ENCODE data around the gene RBKS. TPM values are rescaled to one million over a fixed set of nuclear protein-coding genes. Genes with fewer than 3 reads are reported as not detected.
A peak's percentile ranks its signal among the peaks of the same experiment; 100 is the strongest.

Gene RBKS
- polyA plus RNA-seq, 1 of the 3 experiments (the other 2 are of a cell fraction): 7.4 TPM

- TF ChIP-seq REST (IDR thresholded peaks at IDR 0.05; ENCODE audit: low read depth, low read length) (no peak), FOXM1 (IDR thresholded peaks at IDR 0.05; ENCODE audit: low read depth) (no peak), ZBTB33 (IDR thresholded peaks at IDR 0.05; ENCODE audit: borderline replicate concordance, low read depth) (no peak), SIN3A (IDR thresholded peaks at IDR 0.05; ENCODE audit: borderline replicate concordance, low read depth, low read length) (no peak), NFIC (IDR thresholded peaks at IDR 0.05; ENCODE audit: borderline replicate concordance) (0 out of 2 replicates have a peak, but pooled peaks have one; percentile 14), YY1 (IDR thresholded peaks at IDR 0.05; ENCODE audit: low read depth) (no peak), JUND (IDR thresholded peaks at IDR 0.05) (peak; percentile 30; the same call in 1 of the 2 replicates), CTCF (IDR thresholded peaks at IDR 0.05) (no peak), MEF2A (IDR thresholded peaks at IDR 0.05; ENCODE audit: borderline replicate concordance, low read depth) (0 out of 2 replicates have a peak, but pooled peaks have one; percentile 15), SMC3 (IDR thresholded peaks at IDR 0.05; ENCODE audit: low read depth, low read length) (no peak)
These were observed 11.0 kb upstream of the RBKS start (continued) for GRCh38 chr2:27901234-27901633.

- H3K27me3 ChIP-seq (ENCODE audit: insufficient read depth): no peaks in the 10 kb centered on the region
- CTCF ChIA-PET: no interaction called here
- H3K9ac ChIP-seq: no peak overlapping the region
- peaks cover 10 to 48% of the 10 kb centered on the region in 2 experiments for H3K36me3 ChIP-seq (replicated peaks in 1 of 2; ENCODE audit: control insufficient read depth in 1 of 2, insufficient read depth in 2 of 2, low read length in 1 of 2)
- H3K27ac ChIP-seq (ENCODE audit: low read depth in 2 of 2, low read length in 1 of 2): no peak overlapping the region
- H3K79me2 ChIP-seq (ENCODE audit: insufficient read depth): no peaks in the 10 kb centered on the region
- no peaks in the 10 kb centered on the region for H4K20me1 ChIP-seq (ENCODE audit: insufficient read depth)
- H3K4me3 ChIP-seq (ENCODE audit: low read depth in 2 of 2, low read length in 1 of 2): no peak overlapping the region
- H3K9me3 ChIP-seq: no peaks in the 10 kb centered on the region
- H3K4me2 ChIP-seq: no peak overlapping the region
- TF ChIP-seq RCOR1 (IDR thresholded peaks at IDR 0.05; ENCODE audit: low read length) (no peak), ELF1 (IDR thresholded peaks at IDR 0.05) (no peak), USF2 (IDR thresholded peaks at IDR 0.05; ENCODE audit: borderline replicate concordance, low read depth, low read length) (no peak), ZBTB33 (IDR thresholded peaks at IDR 0.05; ENCODE audit: borderline replicate concordance, low read depth) (no peak), MEF2A (IDR thresholded peaks at IDR 0.05; ENCODE audit: borderline replicate concordance, low read depth) (no peak), RXRA (IDR thresholded peaks at IDR 0.05; ENCODE audit: borderline replicate concordance, low read depth) (no peak)
- H2AFZ ChIP-seq (ENCODE audit: low read depth): no peak overlapping the region
- no peaks in the 10 kb centered on the region for H3F3A ChIP-seq (replicated peaks; ENCODE audit: insufficient read depth)
- POLR2A ChIA-PET: no interaction called here
- no peaks in the 10 kb centered on the region for H3K9me2 ChIP-seq
- no peaks in the 10 kb centered on the region; a peak in 1 of 4 replicates for H3K4me1 ChIP-seq (ENCODE audit: control insufficient read depth in 1 of 2, insufficient read depth in 2 of 2, low read depth in 1 of 2, low read length in 1 of 2)
- DNase-seq: no peak
These were observed 7.5 kb upstream of the RBKS start for GRCh38 chr2:27897717-27898116.

Data from SK-N-SH (cell line).